Bone marrow (tissue), 2 donors: Measurements from ENCODE around the gene RHOJ.

Experiments used
- DNase-seq, 2 donors: peaks; one replicate each; lab custom pipeline; 2025; lab: John Stamatoyannopoulos, UW

The RHOJ gene

DNA sequence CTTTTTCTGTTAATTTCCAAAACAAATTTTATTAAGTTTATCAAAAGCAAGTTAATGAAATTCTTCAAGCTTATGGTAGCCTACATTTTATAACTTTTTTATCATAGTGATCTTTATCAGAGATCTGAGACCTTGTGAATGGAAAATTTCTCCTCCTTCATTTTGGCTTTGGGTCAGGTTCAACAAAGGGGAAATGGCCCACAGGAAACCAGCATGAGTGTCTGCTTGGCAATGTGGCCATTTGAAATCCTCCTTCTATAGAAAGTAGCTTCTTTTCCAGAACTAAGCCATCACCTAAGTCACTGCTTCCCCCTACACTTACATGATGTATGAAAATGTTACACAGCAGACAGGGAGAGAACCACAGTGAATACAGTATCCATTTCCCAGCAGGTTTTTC, 1.6 kb downstream of the RHOJ start:
- no peak for DNase-seq

DNA sequence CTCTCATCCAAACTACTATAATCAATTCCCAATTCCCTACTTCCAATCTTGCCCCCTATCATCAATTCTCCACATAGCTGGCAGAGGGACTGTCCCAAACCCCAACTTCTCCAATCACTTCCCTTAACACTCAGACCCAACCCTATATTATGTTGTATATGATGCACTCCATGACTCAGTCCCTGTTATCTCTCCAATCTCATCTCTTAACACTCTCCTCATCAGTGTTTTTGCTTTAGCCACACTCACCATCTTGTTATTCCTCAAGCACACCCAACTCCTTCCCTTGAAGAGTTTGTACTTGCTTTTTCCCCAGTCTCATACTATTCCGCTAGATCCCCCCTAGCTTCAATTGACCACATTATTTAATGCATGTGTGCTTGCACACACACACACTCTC, 4.9 kb downstream of the RHOJ start:
- no peak for DNase-seq

DNA sequence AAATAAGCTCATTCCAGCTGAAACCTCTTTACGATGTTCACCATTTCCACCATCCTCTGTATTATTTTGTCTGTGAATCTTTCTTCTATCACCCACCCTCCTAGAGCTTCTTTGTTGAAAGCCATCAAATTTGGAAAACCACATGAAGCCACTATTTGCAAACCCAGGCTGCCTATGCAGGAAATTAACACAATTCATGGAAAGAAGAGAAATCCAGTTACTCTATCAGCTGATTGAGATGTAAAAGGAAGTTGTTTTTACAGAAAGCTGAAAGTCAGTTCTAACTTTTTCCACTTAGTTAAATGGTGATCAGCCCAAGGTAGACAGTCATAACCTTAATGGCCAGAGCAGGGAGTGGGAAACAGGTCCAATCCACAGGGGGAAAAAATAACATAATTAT, 6.6 kb downstream of the RHOJ start:
- no peak for DNase-seq

DNA sequence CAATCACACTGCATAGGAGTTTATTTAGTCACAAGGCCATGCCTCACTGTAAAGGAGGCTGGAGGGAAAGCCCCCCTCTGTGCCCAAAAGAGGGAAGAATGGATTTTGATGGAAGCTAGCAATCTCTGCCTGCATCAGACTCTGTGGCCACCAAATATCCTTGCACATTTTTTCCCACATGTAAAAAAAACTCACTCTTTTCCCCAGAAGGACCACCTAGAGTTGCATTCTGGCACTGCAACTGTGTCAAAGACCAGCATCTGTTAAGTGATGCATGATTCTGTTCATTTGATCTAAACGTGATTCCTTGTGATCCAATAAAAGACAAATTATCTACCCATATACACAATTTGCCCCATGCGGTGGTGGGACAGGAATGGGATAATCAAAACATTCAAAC, 8.0 kb downstream of the RHOJ start:
- DNase-seq = no peak

DNA sequence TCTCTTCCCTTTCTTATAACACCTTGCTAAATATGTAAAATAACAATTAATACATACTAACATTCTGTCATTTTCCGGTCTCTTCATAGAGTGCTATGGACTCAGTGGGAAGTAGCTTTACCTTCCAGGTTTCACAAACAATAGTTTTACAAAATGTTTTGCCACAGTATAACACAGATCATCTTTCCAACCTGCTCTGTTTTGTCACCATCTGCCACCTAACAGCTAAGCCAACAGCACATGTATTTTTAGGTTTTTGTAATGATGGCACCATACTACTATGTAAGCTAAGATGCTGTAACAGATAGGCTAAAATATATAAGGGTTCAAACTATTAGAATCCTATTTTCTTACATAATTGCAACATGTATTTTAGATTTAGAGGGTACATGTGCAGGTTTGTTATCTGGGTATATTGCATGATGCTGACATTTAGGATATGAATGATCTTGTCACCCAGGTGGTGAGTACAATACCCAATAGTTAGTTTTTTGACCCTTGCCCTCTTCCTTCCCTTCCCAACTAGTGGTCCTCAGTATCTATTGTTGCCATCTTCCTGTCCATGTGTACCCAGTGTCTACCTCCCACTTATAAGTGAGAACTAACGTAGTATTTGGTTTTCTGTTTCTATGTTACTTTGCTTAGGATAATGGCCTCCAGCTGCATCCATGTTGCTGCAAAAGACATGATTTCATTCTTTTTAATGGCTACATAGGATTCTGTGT, 8.7 kb downstream of the RHOJ start:
- no peak for DNase-seq

DNA sequence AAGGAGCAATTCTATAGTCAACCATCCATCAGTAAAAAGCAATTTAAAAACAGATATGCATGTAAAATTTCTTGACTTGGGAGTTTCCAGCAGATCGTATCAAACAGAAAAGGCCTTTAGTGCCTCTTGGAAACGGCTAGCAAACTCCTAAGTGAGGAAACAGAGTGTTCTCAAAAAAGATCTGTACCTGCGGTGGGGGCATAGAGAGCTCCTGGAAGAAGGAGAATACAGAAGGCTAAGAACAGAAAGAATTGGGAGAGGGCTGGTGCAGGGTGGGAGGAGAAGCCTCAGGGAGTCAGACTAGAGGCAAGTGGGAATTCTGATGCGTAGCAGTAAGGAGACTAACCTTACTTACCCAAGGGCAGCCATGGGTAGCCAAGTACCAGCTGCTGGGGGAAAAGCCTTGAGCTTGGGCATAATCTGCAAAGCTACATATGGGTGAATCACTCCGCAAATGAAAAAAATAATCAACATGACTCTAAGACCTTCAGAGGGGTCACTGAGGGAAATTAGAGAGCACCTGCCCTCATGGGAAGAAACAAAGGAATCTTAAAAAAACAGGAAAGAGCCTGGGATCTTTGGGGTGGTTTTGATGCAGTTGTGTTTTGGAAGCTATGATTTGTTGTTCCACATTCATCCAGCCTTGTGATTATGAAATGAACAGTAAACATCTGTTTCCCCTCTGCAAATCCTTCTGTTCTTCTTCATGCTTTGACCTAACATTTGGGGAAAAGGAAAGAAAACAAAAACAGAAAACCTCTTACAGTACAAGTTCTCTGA, 10.4 kb downstream of the RHOJ start:
- DNase-seq = no peak

DNA sequence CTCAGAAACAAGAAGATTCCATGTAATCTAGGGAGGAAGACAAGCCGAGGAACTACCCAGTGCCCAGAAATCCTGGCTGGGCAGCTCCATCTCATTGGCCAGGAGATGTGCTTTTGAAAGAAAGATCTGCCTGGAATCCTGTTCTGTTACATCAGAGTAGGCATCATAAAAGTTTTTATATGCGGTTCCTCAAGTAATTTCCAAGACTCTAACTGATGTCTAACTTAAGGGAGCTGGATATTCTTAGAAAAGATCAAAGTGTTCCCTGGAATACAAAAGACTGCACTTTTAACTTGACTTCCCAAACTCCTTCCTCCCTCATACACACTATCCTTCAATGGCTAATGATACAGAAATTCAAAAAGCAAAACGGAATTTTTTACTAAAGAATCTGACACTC, 16.3 kb downstream of the RHOJ start:
- no peak for DNase-seq

DNA sequence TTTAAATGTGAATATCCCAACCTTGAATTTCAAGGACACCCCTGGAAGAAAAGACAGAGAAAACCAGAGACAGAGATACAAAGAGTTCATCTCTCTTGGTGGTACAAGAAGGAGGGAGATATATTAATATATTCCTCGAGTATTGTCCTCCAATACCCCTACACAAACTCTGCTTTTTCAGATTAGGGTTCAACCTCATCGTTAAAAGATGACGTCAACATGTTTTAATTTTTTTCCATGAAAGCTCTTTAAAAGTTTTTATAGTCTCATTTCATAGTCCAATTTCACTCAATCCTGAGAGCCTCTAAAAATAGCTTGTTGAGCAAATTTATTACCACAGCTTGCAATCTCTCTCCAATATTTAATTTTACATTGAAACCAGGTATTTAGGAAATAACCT, 19.4 kb downstream of the RHOJ start:
- no peak for DNase-seq

DNA sequence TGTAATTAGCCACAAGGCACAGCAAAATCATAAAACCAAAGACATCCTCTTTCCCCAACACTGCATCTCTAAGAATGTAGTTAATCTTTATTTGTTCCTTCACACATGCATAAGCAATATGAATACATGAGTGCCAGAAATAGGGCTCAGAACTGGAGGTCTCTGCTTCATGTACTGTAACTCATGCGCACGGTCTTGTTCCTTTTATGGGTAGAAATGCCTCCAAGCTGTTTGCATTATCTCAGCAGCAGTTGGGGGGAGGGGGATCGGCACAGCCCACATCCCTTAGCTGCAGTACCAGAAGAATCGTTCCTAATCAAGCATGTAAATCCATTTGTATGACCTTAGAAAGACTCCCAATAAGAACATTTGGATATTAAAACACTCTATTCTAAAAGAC, 20.0 kb downstream of the RHOJ start:
- no peak for DNase-seq

DNA sequence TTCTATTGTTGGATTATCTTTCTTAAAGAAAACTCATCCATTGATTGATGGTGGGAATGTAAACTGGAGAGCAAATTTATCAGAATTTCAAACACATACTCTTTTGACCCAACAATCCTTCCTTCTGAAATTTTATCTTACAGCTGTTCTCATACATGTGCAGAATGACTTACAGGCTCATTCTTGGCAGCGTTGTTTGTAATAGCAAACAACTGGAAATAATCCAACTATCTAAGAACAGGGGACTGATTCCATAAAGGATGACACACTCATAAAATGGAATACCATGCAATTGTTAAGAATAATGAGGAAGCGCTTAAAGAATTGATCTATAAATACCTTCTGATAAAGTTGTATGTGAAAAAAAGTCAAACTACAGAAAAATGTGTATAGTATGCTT, 24.0 kb downstream of the RHOJ start:
- DNase-seq = no peak

DNA sequence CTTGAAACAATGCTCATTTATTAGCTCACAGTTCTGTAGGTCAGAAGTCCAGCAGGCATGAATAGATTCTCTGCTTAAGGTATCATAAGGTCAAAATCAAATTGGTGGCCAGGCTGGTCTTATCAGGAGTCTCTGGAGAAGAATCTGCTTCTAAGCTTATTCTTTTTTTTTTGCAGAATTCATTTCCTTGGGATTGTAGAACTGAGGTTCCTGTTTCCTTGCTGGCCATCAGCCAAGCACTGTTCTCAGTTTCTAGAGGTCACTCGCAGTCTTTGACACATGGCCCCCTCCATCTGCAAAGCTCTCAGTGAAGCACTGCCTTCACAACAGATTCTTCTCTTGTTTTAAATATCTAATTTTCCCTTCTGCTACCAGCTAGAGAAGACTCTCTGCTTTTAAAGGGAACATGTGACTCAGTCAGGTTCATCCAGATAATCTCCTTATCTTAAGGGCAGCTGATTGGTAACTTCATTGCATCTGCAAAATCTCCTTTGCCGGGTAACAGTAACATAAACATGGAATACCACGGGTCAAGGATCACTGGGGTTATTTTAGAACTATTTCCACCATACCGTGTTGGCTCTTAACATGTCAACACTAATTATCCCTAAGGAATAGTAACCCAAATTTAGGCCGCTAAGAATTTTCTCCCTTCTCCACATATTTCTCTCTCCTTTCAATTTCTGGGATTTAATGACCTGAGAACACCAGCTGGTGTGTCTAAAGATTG, 25.3 kb downstream of the RHOJ start:
- no peak for DNase-seq

DNA sequence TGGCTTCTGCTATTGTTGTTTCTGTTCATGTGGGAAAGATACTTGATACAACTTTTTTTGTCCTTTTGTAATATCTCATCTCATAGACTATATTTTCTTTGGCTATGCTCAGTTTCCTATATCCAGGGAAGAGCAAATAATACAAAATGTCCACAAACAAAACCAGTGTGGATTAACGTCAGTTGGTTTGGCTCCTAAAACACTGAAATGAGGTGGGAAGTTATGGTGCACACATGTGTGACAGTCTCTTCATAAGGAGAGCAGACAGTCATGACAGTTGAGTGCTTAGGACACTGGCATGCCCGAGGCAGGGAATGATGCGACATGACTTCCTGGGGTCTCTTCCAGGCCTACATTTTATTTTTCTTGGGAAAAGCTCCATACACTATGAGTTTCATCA, 27.5 kb downstream of the RHOJ start:
- DNase-seq = no peak

DNA sequence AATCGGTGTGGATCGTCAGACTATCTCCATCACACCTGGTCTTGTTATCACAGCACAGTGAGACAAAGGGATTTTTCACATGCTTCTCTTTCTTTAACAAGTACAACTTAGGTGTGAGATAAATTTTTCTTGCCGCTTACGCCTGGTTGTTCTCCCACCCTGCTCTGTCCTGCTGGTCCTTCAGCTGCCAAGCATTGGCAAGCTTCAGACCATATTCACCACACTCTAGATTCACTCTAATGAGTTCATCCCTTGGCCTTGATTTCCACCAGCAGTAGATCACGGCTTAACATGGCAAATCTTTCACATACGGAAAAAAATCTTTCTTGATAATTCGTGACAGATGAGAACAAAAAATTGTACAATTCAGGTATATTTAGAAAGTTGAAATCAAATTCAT, 33.5 kb downstream of the RHOJ start:
- DNase-seq = no peak

DNA sequence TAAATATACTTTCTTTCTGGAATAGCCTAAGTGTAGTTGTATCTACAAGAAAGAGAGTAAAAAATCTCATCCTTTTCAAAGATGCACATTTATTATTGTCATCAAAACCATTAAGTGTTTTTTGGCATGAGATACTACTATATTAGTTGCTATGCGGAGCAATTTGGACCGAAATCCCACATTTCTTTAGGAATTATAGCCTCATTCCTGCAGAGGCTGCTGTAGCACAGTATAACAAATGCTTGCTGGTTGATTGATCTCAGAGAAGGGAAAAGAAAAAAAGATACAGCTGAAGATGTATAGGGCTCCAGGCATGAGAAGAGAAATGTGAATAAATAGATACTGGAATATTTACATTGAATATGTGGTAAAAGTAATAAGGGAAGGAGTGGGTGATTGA, 36.0 kb downstream of the RHOJ start:
- no peak for DNase-seq

DNA sequence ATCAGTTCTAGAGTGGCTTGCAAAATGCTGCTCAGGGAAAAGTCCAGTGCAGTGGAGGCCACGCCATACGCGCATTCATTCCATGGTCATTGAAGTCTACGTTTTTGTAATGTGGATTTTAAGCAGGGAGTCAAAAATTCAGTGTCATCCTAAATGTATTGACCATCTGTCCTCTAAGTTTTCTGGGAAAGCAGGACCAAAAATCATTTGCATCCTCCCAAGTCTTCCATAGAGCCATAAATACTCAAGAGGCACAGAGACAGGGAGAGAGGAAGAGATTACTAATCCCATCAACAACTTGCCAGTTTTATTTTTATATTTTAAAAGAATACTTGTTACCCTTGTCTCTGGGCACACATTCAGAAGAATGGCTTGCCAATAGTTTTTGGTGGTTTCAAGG, 36.9 kb downstream of the RHOJ start:
- no peak for DNase-seq

DNA sequence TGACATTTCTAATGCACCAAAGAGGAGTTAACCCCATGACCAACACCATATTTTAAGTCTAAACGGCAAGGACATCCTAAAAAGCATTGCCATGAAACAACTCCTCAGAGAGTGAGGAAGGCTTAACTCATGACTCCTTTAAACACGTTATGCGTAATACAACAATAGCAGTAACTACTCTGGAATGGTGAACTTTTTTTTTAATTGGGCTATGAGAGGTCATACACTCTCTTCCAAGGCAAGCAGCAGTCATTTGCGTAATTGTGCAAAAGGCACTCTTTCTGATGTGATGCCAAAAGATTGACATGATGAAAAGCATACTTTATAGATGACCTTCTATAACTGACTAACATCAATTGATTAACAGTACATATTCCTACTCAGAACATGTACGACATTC, 39.4 kb downstream of the RHOJ start:
- DNase-seq = no peak

DNA sequence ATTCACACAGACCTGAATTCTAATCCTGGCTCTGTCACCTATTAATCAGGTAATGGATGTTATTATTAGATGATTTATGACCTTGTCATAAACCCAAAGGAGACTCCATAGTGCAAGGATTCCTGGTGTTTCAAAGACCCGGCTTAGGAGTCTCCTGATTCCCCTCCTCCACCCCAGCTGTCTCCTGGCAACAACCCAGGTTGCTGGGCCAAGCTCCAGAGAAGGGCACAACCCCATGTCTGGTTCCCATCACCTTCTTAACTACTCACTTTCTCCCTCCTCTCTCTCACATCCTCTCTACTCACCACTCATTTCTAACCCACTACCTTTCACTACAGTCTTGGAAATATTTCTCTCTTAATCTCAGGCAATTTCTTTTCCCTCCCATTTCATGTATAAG, 41.6 kb downstream of the RHOJ start:
- DNase-seq = no peak

DNA sequence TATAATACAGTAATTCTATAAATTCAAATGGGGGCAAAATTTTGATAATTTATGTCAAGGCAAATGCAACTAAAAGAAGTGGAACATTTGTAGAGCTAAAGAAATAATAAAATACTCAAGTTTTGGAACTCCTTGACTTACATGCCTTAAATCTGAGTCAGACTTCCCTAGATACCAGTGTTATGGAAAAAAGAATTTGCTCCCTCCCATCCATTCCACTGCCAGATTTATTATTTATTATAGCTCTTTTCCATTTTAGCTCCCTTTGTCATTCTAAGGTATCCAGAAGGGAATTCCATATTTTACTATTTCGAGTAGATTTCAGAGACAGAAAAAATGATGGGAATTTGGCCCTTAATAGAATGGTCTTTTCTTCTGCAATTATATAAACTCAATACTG, 44.0 kb downstream of the RHOJ start:
- DNase-seq = no peak

DNA sequence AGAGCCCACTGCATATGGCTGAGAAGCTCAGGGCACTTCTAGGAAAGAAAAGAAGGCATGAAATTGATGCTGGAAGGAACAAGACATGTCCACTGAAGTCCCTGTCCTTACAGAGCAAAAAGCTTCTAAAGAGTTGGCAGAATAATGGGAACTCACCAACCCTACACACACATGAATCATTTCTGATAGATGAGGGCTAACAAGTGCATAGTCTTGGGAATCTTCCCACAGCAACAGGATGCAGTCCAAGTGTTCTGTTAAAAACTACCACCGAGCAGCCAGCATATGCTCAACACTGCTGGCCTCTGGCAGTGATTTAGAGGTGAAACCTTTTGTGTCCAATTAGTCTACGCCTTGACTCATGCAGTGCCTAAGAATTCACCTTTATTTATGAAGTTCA, 44.8 kb downstream of the RHOJ start:
- no peak for DNase-seq

DNA sequence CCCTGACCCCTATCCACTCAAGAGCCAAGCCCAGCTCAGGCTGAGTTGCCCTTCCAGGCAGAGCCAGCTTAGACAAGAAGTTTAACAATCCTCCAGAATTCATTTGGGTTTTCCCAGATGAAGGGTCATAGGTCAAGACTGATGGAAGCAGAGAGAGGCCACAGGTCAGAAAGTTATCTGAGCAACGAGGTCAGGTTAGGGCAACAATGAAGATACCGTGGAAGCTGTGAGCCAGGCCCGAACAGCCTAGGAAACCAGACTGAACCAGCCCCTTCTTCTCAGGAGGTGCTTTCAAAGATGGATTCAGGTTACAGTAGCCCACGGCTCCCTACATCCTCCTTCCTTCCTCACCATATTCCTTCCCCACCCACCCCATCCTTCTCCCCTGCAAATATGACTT, 53.1 kb downstream of the RHOJ start:
- no peak for DNase-seq

DNA sequence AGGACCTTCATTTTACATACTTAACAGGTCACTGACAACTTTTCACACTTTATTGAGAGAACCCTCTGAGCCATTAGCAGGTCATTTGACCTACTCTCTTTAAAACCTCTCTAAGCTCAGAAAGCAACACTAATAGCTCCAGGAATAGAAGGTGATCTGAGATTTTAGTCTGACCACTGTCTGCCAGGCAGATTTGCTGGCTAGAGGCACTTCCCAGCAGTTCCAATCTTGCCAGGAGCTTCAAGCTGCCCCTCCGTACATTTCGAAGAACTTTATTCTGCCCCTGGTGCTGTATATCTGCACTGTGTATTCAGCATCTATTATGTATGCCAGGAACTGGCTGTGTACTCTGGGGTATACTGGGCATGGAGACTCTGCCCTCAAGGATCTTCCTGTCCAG, 58.2 kb downstream of the RHOJ start:
- no peak for DNase-seq

DNA sequence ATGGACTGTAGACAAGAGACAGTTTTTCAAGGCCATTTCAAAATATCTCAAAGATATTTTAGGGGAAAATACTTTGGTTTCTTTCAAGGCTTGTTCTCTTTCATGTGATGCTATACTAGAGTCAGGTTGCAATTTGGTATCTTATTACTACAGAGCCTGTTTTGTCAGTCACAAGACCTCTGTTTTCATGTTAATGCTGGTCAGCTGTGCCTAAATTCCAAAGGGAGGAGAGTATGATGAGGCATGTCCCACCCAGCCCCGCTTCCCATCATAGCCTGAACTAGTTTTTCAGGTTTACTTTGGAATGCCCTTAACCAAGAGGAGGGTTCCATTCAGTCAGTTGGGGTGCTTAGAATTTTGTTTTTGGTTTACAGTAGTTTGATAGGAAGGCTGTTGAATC, 61.9 kb downstream of the RHOJ start:
- no peak for DNase-seq

DNA sequence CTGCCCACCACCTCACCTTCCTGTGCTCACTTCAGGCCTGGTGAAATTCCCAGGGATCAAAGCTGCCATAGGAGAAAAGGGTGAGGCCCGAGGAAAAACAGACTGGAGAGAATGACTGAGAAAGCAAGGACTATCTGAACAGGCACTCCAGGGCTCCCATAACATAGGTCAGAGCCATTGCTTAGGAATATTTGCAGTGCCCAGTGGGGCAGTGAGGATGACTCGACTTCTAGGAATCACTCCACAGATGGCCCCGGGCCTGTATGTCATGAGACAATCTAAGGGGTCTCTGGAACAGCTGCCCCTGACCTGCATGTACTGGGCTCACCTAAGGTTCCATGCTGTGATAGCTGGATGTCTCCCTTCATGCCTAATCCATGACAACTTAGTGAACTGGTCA, 62.9 kb downstream of the RHOJ start:
- no peak for DNase-seq
